Small intestine (tissue), 7 donors: ENCODE results near the gene RERE. TPM values are rescaled to one million over a fixed set of nuclear protein-coding genes. Genes with fewer than 3 reads are reported as not detected.

Source experiments
- DNase-seq, 2 donors: peaks; one replicate each; pipeline versions ENCODE4 v3.0.0 to v3.0.0-alpha.2; 2013
- FAIRE-seq: peaks from 2 replicates; lab custom pipeline; 2012; peaks lifted over from hg19 to GRCh38; lab: Jason Lieb, UNC
- H3K27ac ChIP-seq, 3 donors: one replicate each; pipeline ENCODE4 v1.5.1; 2013; ENCODE audit warnings: low read length in 2 of 3, mild to moderate bottlenecking in 2 of 3, control low read depth in 1 of 3, inconsistent platforms in 1 of 3, low read depth in 1 of 3, moderate library complexity in 1 of 3
- H3K27me3 ChIP-seq, 3 donors: one replicate each; pipeline ENCODE4 v1.6.1; 2013; ENCODE audit warnings: low read length in 3 of 3, inconsistent platforms in 1 of 3; ENCODE audit not compliant: control insufficient read depth in 3 of 3, insufficient read depth in 3 of 3
- H3K36me3 ChIP-seq, 3 donors: one replicate each; pipeline ENCODE4 v1.6.1; 2013; ENCODE audit warnings: low read length in 3 of 3, inconsistent platforms in 1 of 3, low read depth in 1 of 3, mild to moderate bottlenecking in 1 of 3, moderate library complexity in 1 of 3; ENCODE audit not compliant: control insufficient read depth in 3 of 3, insufficient read depth in 2 of 3
- H3K4me1 ChIP-seq, 3 donors: one replicate each; pipeline ENCODE4 v1.6.1; 2013; ENCODE audit warnings: low read length in 2 of 3, inconsistent platforms in 1 of 3, low read depth in 1 of 3, mild to moderate bottlenecking in 1 of 3, moderate library complexity in 1 of 3; ENCODE audit not compliant: control insufficient read depth in 3 of 3, insufficient read depth in 2 of 3
- H3K4me3 ChIP-seq, 3 donors: one replicate each; pipeline ENCODE4 v1.5.1; 2013; ENCODE audit warnings: low read length in 3 of 3, control low read depth in 1 of 3, inconsistent platforms in 1 of 3, low read depth in 1 of 3, mild to moderate bottlenecking in 1 of 3, moderate library complexity in 1 of 3
- H3K9me3 ChIP-seq, 2 donors: one replicate each; pipeline ENCODE4 v1.6.1; 2013; ENCODE audit warnings: low read depth in 1 of 2, low read length in 1 of 2; ENCODE audit not compliant: control insufficient read depth in 2 of 2, insufficient read depth in 1 of 2
- WGBS, 3 donors: extraction: QIAGEN DNeasy Blood & Tissue Kit; methylation state at CpG; one replicate each; pipeline ENCODE4 v1.1.7; 2013; 5-methylcytosine and 5-hydroxymethylcytosine counted together
- polyA plus RNA-seq, 4 donors: library from polyadenylated mRNA; stranded (reverse) in 3 of 4; unstranded in 1 of 4; fragments of 200-250 nt in 3 of 4; fragments of 120-200 nt in 1 of 4; gene quantifications; one replicate each; pipeline versions ENCODE4 v1.2.1 to v1.2.3, GENCODE V29; 2013
- donor health status: healthy with polysubstance abuse.
- donor health status: control.
- donor health status: control.
- donor health status: Bipolar disorder and iron deficiency.
- donor health status: healthy.

RERE gene
- polyA plus RNA-seq, 4 donors = 19.5 to 66.8 (median 25.8) TPM

GRCh38 chr1:8652467-8653046, 164.9 kb downstream of the RERE start:
- WGBS, 3 donors = 33 to 57% (median 38%) methylated on average over 7 of the region's 7 CpGs
- FAIRE-seq = no peak
- no peaks in the 10 kb centered on the region for H3K9me3 ChIP-seq

GRCh38 chr1:8651962-8652361, 165.5 kb downstream of the RERE start:
- WGBS, 3 donors = 67 to 78% (median 78%) methylated on average over 2 of the region's 2 CpGs
- H3K9me3 ChIP-seq = no peaks in the 10 kb centered on the region
- no peak overlapping the region for H3K4me3 ChIP-seq
- H3K36me3 ChIP-seq = peaks cover 0 to 16% (median 0%) of the 10 kb centered on the region in 3 donors
- no peaks in the 10 kb centered on the region for H3K27me3 ChIP-seq
- no peak overlapping the region for H3K27ac ChIP-seq
- FAIRE-seq (no peak), DNase-seq (no peak)
- peaks cover 0 to 7% (median 3%) of the 10 kb centered on the region in 3 donors for H3K4me1 ChIP-seq

More at GRCh38 chr1:8652467-8653046, 164.9 kb downstream of the RERE start:
- H3K4me3 ChIP-seq = no peak overlapping the region
- H3K27ac ChIP-seq = no peak overlapping the region
- H3K4me1 ChIP-seq = peaks cover 0 to 7% (median 3%) of the 10 kb centered on the region in 3 donors
- H3K36me3 ChIP-seq = peaks cover 0 to 18% (median 0%) of the 10 kb centered on the region in 3 donors
- no peaks in the 10 kb centered on the region for H3K27me3 ChIP-seq
- DNase-seq = peak in 1 of 2 donors; percentile 57

DNA sequence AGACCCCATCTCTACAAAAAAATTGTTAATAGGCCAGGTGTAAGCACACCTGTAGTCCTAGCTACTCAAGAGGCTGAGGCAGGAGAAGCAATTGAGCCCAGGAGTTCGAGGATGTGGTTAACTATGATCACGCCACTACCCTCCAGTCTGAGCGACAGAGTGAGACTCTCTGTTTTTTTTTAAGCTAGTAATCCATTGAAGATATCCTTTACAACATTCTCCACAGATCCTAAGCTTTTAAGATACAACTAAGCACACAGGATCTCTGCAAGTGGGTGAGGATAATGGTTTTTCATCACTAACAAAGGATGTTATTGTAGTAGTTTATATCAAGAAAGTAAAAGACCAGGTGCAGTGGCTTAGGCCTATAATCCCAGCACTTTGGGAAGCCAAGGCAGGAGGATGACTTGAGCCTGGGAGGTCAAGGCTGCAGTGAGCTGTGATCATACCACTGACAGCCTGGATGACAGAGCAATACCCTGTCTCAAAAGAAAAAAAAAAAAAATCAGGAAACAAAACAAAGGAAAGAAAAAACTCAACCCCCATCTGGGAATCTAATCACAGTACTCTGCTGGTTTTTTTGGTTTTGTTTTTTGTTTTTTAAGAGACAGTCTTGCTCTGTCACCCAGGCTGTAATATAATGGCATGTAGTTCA, 166.1 kb downstream of the RERE start:
- Histone ChIP-seq H3K27me3 (no peaks in the 10 kb centered on the region), H3K27ac (no peak overlapping the region), H3K36me3 (peaks cover 0 to 20% (median 0%) of the 10 kb centered on the region in 3 donors), H3K4me3 (no peak overlapping the region), H3K4me1 (peaks cover 0 to 7% (median 3%) of the 10 kb centered on the region in 3 donors), H3K9me3 (no peaks in the 10 kb centered on the region)
- FAIRE-seq = no peak
- 61 to 87% (median 72%) methylated on average over 3 of the region's 3 CpGs for WGBS, 3 donors
- no peak for DNase-seq

DNA sequence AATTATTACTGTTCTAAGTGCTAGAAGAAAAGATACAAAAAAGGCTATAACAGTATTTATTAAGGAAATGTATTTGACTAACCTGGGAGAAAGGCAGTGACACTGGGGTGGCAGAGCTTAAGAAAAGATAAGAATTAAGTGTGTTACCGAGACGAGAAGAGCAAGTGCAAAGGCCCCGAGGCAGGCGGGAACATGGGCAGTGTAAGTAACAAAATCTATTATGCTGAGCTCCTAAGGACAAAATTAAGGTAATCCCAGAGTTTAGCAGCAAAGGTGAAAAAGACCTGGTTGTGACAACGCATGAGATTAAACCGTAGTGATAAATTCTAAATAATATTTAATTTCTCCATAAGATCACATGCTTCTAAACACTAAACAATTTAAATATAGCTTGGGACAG, 167.6 kb downstream of the RERE start:
- H3K4me3 ChIP-seq = no peak overlapping the region
- FAIRE-seq (no peak), DNase-seq (no peak)
- H3K27ac ChIP-seq = no peak overlapping the region
- H3K4me1 ChIP-seq = peaks cover 0 to 7% (median 3%) of the 10 kb centered on the region in 3 donors
- no peaks in the 10 kb centered on the region for H3K9me3 ChIP-seq
- H3K36me3 ChIP-seq = peaks cover 0 to 17% (median 0%) of the 10 kb centered on the region in 3 donors
- WGBS, 3 donors = 97 to 99% (median 97%) methylated on average over 6 of the region's 6 CpGs
- no peaks in the 10 kb centered on the region for H3K27me3 ChIP-seq

DNA sequence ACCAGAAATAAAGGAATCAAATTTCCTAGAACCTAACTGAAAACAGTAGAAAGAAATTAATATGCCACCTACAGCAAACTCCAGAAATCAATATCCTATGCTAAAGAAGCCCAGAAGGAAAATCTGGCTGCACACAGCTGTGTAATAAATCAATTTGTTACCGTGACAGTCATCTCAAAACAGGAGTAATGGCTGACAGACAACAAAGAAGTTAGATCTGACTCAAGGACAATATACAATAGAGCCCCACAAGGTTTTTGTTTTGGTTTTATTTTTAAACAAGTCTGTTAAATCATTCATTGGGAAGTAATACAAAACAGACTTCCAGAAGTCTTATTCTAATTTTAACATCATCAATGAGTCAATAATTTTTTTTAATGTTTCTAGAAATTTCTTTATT, 168.4 kb downstream of the RERE start:
- FAIRE-seq = no peak
- peaks cover 0 to 7% (median 3%) of the 10 kb centered on the region in 3 donors for H3K4me1 ChIP-seq
- no peak overlapping the region for H3K27ac ChIP-seq
- H3K27me3 ChIP-seq = no peaks in the 10 kb centered on the region
- H3K9me3 ChIP-seq = no peaks in the 10 kb centered on the region
- peaks cover 0 to 13% (median 0%) of the 10 kb centered on the region in 3 donors for H3K36me3 ChIP-seq
- H3K4me3 ChIP-seq = no peak overlapping the region
- 8 to 42% (median 11%) methylated on average over 1 of the region's 1 CpG for WGBS, 3 donors
- peak in 1 of 2 donors; percentile 36 for DNase-seq

DNA sequence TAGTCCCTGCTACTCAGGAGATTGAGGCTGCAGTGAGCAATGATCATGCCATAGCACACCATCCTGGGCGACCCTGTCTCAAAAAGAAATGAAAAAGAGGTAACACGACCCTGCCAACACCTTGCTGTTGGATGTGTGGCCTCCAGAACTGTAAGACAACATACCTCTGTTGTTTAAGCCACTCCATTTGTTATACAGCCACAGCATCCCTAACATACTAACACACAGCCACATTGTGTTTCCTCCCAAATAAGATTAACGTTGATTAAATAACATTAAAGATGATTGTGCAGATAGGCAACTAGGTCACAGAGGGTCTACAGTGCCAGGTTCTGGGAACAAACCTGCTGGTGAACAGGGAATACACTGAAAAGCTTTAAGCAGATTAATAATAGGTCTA, 170.4 kb downstream of the RERE start:
- Histone ChIP-seq H3K4me1 (peaks cover 0 to under 1% (median under 1%) of the 10 kb centered on the region in 3 donors), H3K4me3 (no peak overlapping the region), H3K27me3 (no peaks in the 10 kb centered on the region), H3K9me3 (no peaks in the 10 kb centered on the region), H3K36me3 (peaks cover 0 to 10% (median 0%) of the 10 kb centered on the region in 3 donors), H3K27ac (no peak overlapping the region)
- FAIRE-seq (no peak), DNase-seq (no peak)
- 81 to 86% (median 82%) methylated on average over 3 of the region's 3 CpGs for WGBS, 3 donors

- FAIRE-seq (no peak), DNase-seq (no peak)
- peaks cover 0 to 6% (median 0%) of the 10 kb centered on the region in 3 donors for H3K36me3 ChIP-seq
- no peaks in the 10 kb centered on the region for H3K9me3 ChIP-seq
- H3K4me3 ChIP-seq = no peak overlapping the region
- no peak overlapping the region for H3K27ac ChIP-seq
- H3K4me1 ChIP-seq = no peaks in the 10 kb centered on the region
- no peaks in the 10 kb centered on the region for H3K27me3 ChIP-seq
- 87 to 93% (median 92%) methylated on average over 6 of the region's 6 CpGs for WGBS, 3 donors
Observed at GRCh38 chr1:8646189-8646588, 171.3 kb downstream of the RERE start.

DNA sequence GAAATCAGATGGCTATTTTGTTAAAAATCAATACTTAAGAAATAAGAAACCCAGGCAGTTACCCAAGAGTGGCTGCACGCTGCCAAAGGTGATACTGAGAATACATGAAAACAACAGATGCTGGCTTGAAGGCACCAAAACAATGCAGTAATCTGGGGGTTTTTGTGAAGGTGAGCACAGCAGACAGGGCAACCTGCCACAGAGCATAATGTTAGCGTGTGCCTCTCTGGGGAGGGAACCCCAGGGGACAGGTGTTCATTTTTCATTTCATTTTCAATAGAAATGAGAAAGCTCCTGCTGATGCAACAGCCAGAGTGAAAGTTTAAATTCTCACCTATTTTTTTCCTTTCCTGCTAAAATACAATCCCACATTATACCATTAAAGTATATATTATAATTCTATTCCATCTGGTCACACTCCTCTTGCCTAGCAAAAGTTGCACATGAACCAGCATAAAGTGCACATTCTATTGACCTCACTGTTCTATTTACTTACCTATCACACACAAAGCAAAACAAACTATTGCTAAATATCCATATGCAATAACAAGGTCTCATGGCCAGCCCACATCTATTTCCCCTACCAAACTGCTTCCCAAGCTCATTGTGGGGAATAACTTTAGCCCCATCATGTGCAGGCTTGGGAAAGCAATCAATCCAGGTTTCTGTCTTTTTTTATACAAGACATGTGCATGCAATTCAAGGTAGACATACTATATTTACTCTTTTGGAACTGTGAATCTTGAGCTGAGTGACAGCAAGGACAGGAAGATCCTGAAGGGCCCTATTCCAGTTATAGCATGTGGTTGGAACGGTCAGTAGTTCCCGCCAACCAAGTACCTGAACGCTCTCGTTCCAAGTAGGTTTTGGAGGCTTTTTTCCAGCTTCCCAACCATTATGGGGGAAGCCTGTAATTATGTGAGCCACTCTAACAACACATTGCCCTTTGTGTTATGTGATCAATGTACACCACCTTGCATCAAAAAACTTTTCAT, 173.6 kb downstream of the RERE start:
- no peak for FAIRE-seq
- no peak overlapping the region for H3K27ac ChIP-seq
- no peak overlapping the region for H3K4me3 ChIP-seq
- no peak for DNase-seq
- H3K36me3 ChIP-seq = peaks cover 0 to 6% (median 0%) of the 10 kb centered on the region in 3 donors
- H3K4me1 ChIP-seq = no peaks in the 10 kb centered on the region
- no peaks in the 10 kb centered on the region for H3K27me3 ChIP-seq
- WGBS, 3 donors = 91 to 96% (median 92%) methylated on average over 6 of the region's 6 CpGs
- no peaks in the 10 kb centered on the region for H3K9me3 ChIP-seq
